8988T (cell line): ENCODE measurements around the gene LONRF3.

ENCODE experiments used
- DNase-seq: peaks from one replicate; pipeline ENCODE4 v3.0.0; 2011

LONRF3 gene

GRCh38 chrX:118974088-118974907 lies at the start of gene LONRF3:
TSS of gene LONRF3 (plus strand) at chrX:118974618. CDS start at chrX:118974781, 163 bp downstream.
- DNase-seq: peak; percentile 32

GRCh38 chrX:118928151-118928550 lies 46.3 kb upstream of the LONRF3 start:
- DNase-seq: no peak

GRCh38 chrX:118935352-118935751 lies 39.1 kb upstream of the LONRF3 start:
- DNase-seq: no peak

- no peak for DNase-seq
Measured at GRCh38 chrX:118941147-118941546, 33.3 kb upstream of the LONRF3 start.

GRCh38 chrX:118943102-118943501 lies 31.3 kb upstream of the LONRF3 start:
- DNase-seq: no peak

GRCh38 chrX:118945921-118946320 lies 28.5 kb upstream of the LONRF3 start:
- DNase-seq: no peak

GRCh38 chrX:118948270-118948669 lies 26.1 kb upstream of the LONRF3 start:
- no peak for DNase-seq

GRCh38 chrX:118961866-118962560 lies 12.4 kb upstream of the LONRF3 start:
- DNase-seq: no peak

- DNase-seq: no peak
Measured at GRCh38 chrX:118963159-118963558, 11.3 kb upstream of the LONRF3 start.

GRCh38 chrX:118964252-118964651 lies 10.2 kb upstream of the LONRF3 start:
- no peak for DNase-seq

- DNase-seq: no peak
Measured at GRCh38 chrX:118965395-118965794, 9.0 kb upstream of the LONRF3 start.

- no peak for DNase-seq
Measured at GRCh38 chrX:118968031-118968430, 6.4 kb upstream of the LONRF3 start.

GRCh38 chrX:118971552-118971951 lies 2.9 kb upstream of the LONRF3 start:
- no peak for DNase-seq

- no peak for DNase-seq
Measured at GRCh38 chrX:118973389-118974087, 880 bp upstream of the LONRF3 start.

GRCh38 chrX:118974908-118975671 lies 672 bp downstream of the LONRF3 start:
- peak; percentile 37 for DNase-seq

GRCh38 chrX:118975831-118976598 lies 1.6 kb downstream of the LONRF3 start:
- DNase-seq: peak; percentile 43

- peak; percentile 56 for DNase-seq
Measured at GRCh38 chrX:118976599-118977340, 2.4 kb downstream of the LONRF3 start.

GRCh38 chrX:118977424-118977823 lies 3.0 kb downstream of the LONRF3 start:
- DNase-seq: no peak

- DNase-seq: no peak
Measured at GRCh38 chrX:118978451-118978850, 4.0 kb downstream of the LONRF3 start.

- no peak for DNase-seq
Measured at GRCh38 chrX:118980761-118981160, 6.3 kb downstream of the LONRF3 start.

GRCh38 chrX:118983513-118983912 lies 9.1 kb downstream of the LONRF3 start:
- no peak for DNase-seq
